SK-N-SH (cell line): Measurements from ENCODE around the gene ZHX3. TPM values are rescaled to one million over a fixed set of nuclear protein-coding genes. Genes with fewer than 3 reads are reported as not detected.

Source experiments
- CTCF ChIA-PET: fragments of 300-600, 350-600 bp; formaldehyde crosslinking; extraction: SDS; loops from one replicate; lab custom pipeline; 2021; lab: Yijun Ruan, JAX
- POLR2A ChIA-PET: fragments of 350-600 bp; sonication (Branson Sonifier 250); formaldehyde crosslinking; extraction: SDS; loops from one replicate; lab custom pipeline; 2020; ENCODE audit warnings: antibody characterized with exemption, inconsistent platforms; lab: Yijun Ruan, JAX
- DNase-seq: peaks from one replicate; pipeline ENCODE4 v3.0.0; 2012
- H2AFZ ChIP-seq: fragments of 200-600 bp; sonication (generic); 2 replicates; pipeline ENCODE4 v1.8.1; 2016; ENCODE audit warnings: antibody characterized with exemption, mild to moderate bottlenecking, low read depth
- H3F3A ChIP-seq: fragments of 200-600 bp; sonication (generic); replicated peaks from 2 replicates; pipeline ENCODE3; 2016; ENCODE audit warnings: antibody characterized with exemption, mild to moderate bottlenecking; ENCODE audit not compliant: insufficient read depth
- H3K27ac ChIP-seq, 2 experiments: fragments of 200-500 bp in 1 of 2; fragments of 200-600 bp in 1 of 2; sonication (Bioruptor generic) in 1 of 2; sonication (generic), shearing (Covaris generic) in 1 of 2; 2 replicates each; pipeline versions ENCODE4 v1.5.1 to v1.6.1; 2014 to 2016; ENCODE audit warnings: low read depth in 2 of 2, inconsistent platforms in 1 of 2, low read length in 1 of 2, mild to moderate bottlenecking in 1 of 2, mixed read lengths in 1 of 2
- H3K27me3 ChIP-seq: fragments of 200-600 bp; sonication (generic), shearing (Covaris generic); 2 replicates; pipeline ENCODE4 v1.6.1; 2016; ENCODE audit warnings: mixed run types; ENCODE audit not compliant: insufficient read depth
- H3K36me3 ChIP-seq, 2 experiments: fragments of 200-500 bp in 1 of 2; fragments of 200-600 bp in 1 of 2; sonication (Bioruptor generic) in 1 of 2; sonication (generic) in 1 of 2; replicated peaks in 1 of 2; 2 replicates each; pipeline versions ENCODE3 to v1.5.1; 2014 to 2016; ENCODE audit warnings: low read length in 1 of 2, mild to moderate bottlenecking in 1 of 2; ENCODE audit not compliant: insufficient read depth in 2 of 2, control insufficient read depth in 1 of 2
- H3K4me1 ChIP-seq, 2 experiments: fragments of 200-500 bp in 1 of 2; fragments of 200-600 bp in 1 of 2; sonication (Bioruptor generic) in 1 of 2; sonication (generic), shearing (Covaris generic) in 1 of 2; 2 replicates each; pipeline versions ENCODE4 v1.5.1 to v1.6.1; 2014 to 2016; ENCODE audit warnings: low read depth in 1 of 2, low read length in 1 of 2, mixed run types in 1 of 2; ENCODE audit not compliant: insufficient read depth in 2 of 2, control insufficient read depth in 1 of 2
- H3K4me2 ChIP-seq: fragments of 200-600 bp; sonication (generic), shearing (Covaris generic); 2 replicates; pipeline ENCODE4 v1.6.1; 2017; ENCODE audit warnings: mixed run types
- H3K4me3 ChIP-seq, 2 experiments: fragments of 200-500 bp in 1 of 2; fragments of 200-600 bp in 1 of 2; sonication (Bioruptor generic) in 1 of 2; sonication (generic), shearing (Covaris generic) in 1 of 2; 2 replicates each; pipeline versions ENCODE4 v1.5.1 to v1.8.1; 2014 to 2016; ENCODE audit warnings: low read depth in 2 of 2, inconsistent platforms in 1 of 2, low read length in 1 of 2, mild to moderate bottlenecking in 1 of 2, mixed read lengths in 1 of 2, moderate library complexity in 1 of 2
- H3K79me2 ChIP-seq: fragments of 200-600 bp; sonication (generic); 2 replicates; pipeline ENCODE4 v1.8.1; 2017; ENCODE audit warnings: mild to moderate bottlenecking; ENCODE audit not compliant: insufficient read depth
- H3K9ac ChIP-seq: fragments of 200-600 bp; sonication (generic); 2 replicates; pipeline ENCODE4 v1.6.1; 2017; ENCODE audit warnings: mixed run types
- H3K9me2 ChIP-seq: fragments of 200-600 bp; sonication (generic); 2 replicates; pipeline ENCODE4 v1.6.1; 2017; ENCODE audit warnings: mixed run types
- H3K9me3 ChIP-seq: fragments of 200-600 bp; sonication (generic); 2 replicates; pipeline ENCODE4 v1.6.1; 2017; ENCODE audit warnings: mixed run types, mild to moderate bottlenecking, moderate library complexity
- H4K20me1 ChIP-seq: fragments of 200-600 bp; sonication (generic); 2 replicates; pipeline ENCODE4 v1.6.1; 2017; ENCODE audit warnings: mild to moderate bottlenecking, mixed run types; ENCODE audit not compliant: insufficient read depth
- CTCF ChIP-seq: fragments of 200-600 bp; sonication (generic); IDR thresholded peaks from 2 replicates; pipeline ENCODE4 v1.6.1; 2017; ENCODE audit warnings: antibody characterized with exemption, mild to moderate bottlenecking, moderate library complexity
- FOSL2 ChIP-seq: IDR thresholded peaks from 2 replicates; pipeline ENCODE4 v1.4.0; 2012; ENCODE audit warnings: low read depth, mild to moderate bottlenecking, moderate library complexity, borderline replicate concordance
- FOXM1 ChIP-seq: IDR thresholded peaks from 2 replicates; pipeline ENCODE4 v1.4.0; 2012; ENCODE audit warnings: low read depth, mild to moderate bottlenecking
- GATA2 ChIP-seq: sonication (generic); formaldehyde crosslinking; IDR thresholded peaks from 2 replicates; pipeline ENCODE4 v1.5.0; 2020; ENCODE audit warnings: mild to moderate bottlenecking, missing genetic modification reagents
- IRF3 ChIP-seq: fragments of 150-350 bp; IDR thresholded peaks from 2 replicates; pipeline ENCODE4 v1.6.1; 2016; ENCODE audit warnings: mild to moderate bottlenecking, low read depth, low read length
- JUND ChIP-seq: IDR thresholded peaks from 2 replicates; pipeline ENCODE4 v1.4.0; 2012
- MEF2A ChIP-seq: IDR thresholded peaks from 2 replicates; pipeline ENCODE4 v1.4.0; 2012; ENCODE audit warnings: low read depth, borderline replicate concordance
- RCOR1 ChIP-seq: fragments of 150-350 bp; IDR thresholded peaks from 2 replicates; pipeline ENCODE4 v1.6.1; 2017; ENCODE audit warnings: antibody characterized with exemption, low read length
- REST ChIP-seq: IDR thresholded peaks from 2 replicates; pipeline ENCODE4 v1.6.1; 2012; ENCODE audit warnings: mild to moderate bottlenecking, low read depth, low read length, moderate library complexity
- RFX5 ChIP-seq: IDR thresholded peaks from 2 replicates; pipeline ENCODE4 v1.6.1; 2012; ENCODE audit warnings: mild to moderate bottlenecking, improper control_type of control experiment, low read length
- SIN3A ChIP-seq: IDR thresholded peaks from 2 replicates; pipeline ENCODE4 v1.6.1; 2012; ENCODE audit warnings: low read depth, mild to moderate bottlenecking, low read length, moderate library complexity, borderline replicate concordance
- WGBS: methylation state at CpG from one replicate; pipeline ENCODE4 v1.1.6; 2017; ENCODE audit warnings: low lambda C conversion rate; 5-methylcytosine and 5-hydroxymethylcytosine counted together
- polyA plus RNA-seq, 3 experiments: library from polyadenylated mRNA; depleted of rRNA; stranded (reverse); fragments of >200 nt; gene quantifications; 2 replicates each; pipeline ENCODE4 v1.2.3, GENCODE V29; 2012

Gene ZHX3
- polyA plus RNA-seq, 1 of the 3 experiments (the other 2 are of a cell fraction): 6.0 TPM

GRCh38 chr20:41183391-41183790, 134.1 kb downstream of the ZHX3 start:
- no peak overlapping the region for H3K4me3 ChIP-seq
- H3K9ac ChIP-seq: no peak overlapping the region
- peaks cover 9 to 10% of the 10 kb centered on the region in 2 experiments for H3K36me3 ChIP-seq
- no peaks in the 10 kb centered on the region for H3K9me2 ChIP-seq
- peaks cover 7% of the 10 kb centered on the region for H3F3A ChIP-seq
- H3K27me3 ChIP-seq: no peaks in the 10 kb centered on the region
- H3K79me2 ChIP-seq: 0 out of 2 replicates have a peak, but pooled peaks cover 11% of the 10 kb centered on the region
- ChIA-PET CTCF (interaction anchor here (2.4 to 3.7 kb wide), 2 partner anchors 10 to 157 kb away, joined by 11 to 19 read pairs; partner anchors contain the start of gene LPIN3), POLR2A (no interaction called here)
- 0 out of 2 replicates have a peak, but pooled peaks cover 5% of the 10 kb centered on the region for H3K9me3 ChIP-seq
- H3K27ac ChIP-seq: no peak overlapping the region
- H2AFZ ChIP-seq: no peak overlapping the region
- peaks cover 10 to 20% of the 10 kb centered on the region in 2 experiments; a peak in 2 of 4 replicates for H3K4me1 ChIP-seq
- no peak overlapping the region for H3K4me2 ChIP-seq
- 100% methylated on average over 4 of the region's 6 CpGs for WGBS
- DNase-seq: no peak
- no peaks in the 10 kb centered on the region for H4K20me1 ChIP-seq
- TF ChIP-seq GATA2 (no peak), FOSL2 (no peak)

GRCh38 chr20:41182296-41183212, 135.0 kb downstream of the ZHX3 start:
- H3K9me2 ChIP-seq: no peaks in the 10 kb centered on the region
- H3K4me1 ChIP-seq: peaks cover 16 to 20% of the 10 kb centered on the region in 2 experiments
- CTCF ChIA-PET: interaction anchor here (1.2 to 1.4 kb wide), 2 partner anchors 10 to 28 kb away, joined by 3 to 10 read pairs; no protein-coding TSS in a partner anchor
- no peak overlapping the region for H3K9ac ChIP-seq
- no peak for DNase-seq
- H3K79me2 ChIP-seq: 0 out of 2 replicates have a peak, but pooled peaks cover 12% of the 10 kb centered on the region
- no peaks in the 10 kb centered on the region for H3K27me3 ChIP-seq
- no peak overlapping the region for H3K27ac ChIP-seq
- no peak for TF ChIP-seq FOXM1
- H3K4me2 ChIP-seq: no peak overlapping the region
- POLR2A ChIA-PET: no interaction called here
- peaks cover 12% of the 10 kb centered on the region for H3F3A ChIP-seq
- H3K9me3 ChIP-seq: 0 out of 2 replicates have a peak, but pooled peaks cover 4% of the 10 kb centered on the region
- WGBS: 95% methylated on average over 7 of the region's 10 CpGs
- peaks cover 12 to 14% of the 10 kb centered on the region in 2 experiments for H3K36me3 ChIP-seq
- no peak overlapping the region for H2AFZ ChIP-seq
- no peaks in the 10 kb centered on the region for H4K20me1 ChIP-seq
- no peak overlapping the region for H3K4me3 ChIP-seq

- H3K4me1 ChIP-seq: peaks cover 20 to 21% of the 10 kb centered on the region in 2 experiments
- H4K20me1 ChIP-seq: no peaks in the 10 kb centered on the region
- WGBS: no CpG with 5 or more reads among the region's 3 CpGs
- DNase-seq: no peak
- H3K9me2 ChIP-seq: no peaks in the 10 kb centered on the region
- 0 out of 2 replicates have a peak, but pooled peaks cover 12% of the 10 kb centered on the region for H3K79me2 ChIP-seq
- H3K9ac ChIP-seq: no peak overlapping the region
- no peaks in the 10 kb centered on the region for H3K9me3 ChIP-seq
- POLR2A ChIA-PET: no interaction called here
- H3K4me2 ChIP-seq: no peak overlapping the region
- H3K27ac ChIP-seq: no peak overlapping the region
- H3K27me3 ChIP-seq: no peaks in the 10 kb centered on the region
- peaks cover 12% of the 10 kb centered on the region for H3F3A ChIP-seq
- H3K4me3 ChIP-seq: no peak overlapping the region
- CTCF ChIA-PET: interaction anchor here (1.2 to 1.4 kb wide), 2 partner anchors 9 to 27 kb away, joined by 3 to 10 read pairs; no protein-coding TSS in a partner anchor
- H3K36me3 ChIP-seq: peaks cover 12 to 18% of the 10 kb centered on the region in 2 experiments
- no peak overlapping the region for H2AFZ ChIP-seq
- TF ChIP-seq JUND: no peak
- TF ChIP-seq CTCF: no peak
- TF ChIP-seq RCOR1: no peak
- no peak for TF ChIP-seq IRF3
- no peak for TF ChIP-seq FOXM1
- no peak for TF ChIP-seq FOSL2
- TF ChIP-seq SIN3A: no peak
- no peak for TF ChIP-seq MEF2A
- TF ChIP-seq REST: no peak
- no peak for TF ChIP-seq RFX5
These were observed 136.0 kb downstream of the ZHX3 start for GRCh38 chr20:41181567-41181966.
